Ramos (cell line): ENCODE data around the gene MEI4.
"Not testable (repeated sequence)": the region's sequence is repeated elsewhere in the genome, so short reads cannot be mapped to it uniquely, and the experiment has no call there.

Source experiments
- in situ Hi-C: fragments of 300-500 bp; cut with MboI; formaldehyde crosslinking; loops from one replicate; pipeline ENCODE4 v1.14.3; 2022; ENCODE audit warnings: low sequenced_read_pairs; ENCODE audit not compliant: unreplicated experiment

MEI4 gene, protein sequence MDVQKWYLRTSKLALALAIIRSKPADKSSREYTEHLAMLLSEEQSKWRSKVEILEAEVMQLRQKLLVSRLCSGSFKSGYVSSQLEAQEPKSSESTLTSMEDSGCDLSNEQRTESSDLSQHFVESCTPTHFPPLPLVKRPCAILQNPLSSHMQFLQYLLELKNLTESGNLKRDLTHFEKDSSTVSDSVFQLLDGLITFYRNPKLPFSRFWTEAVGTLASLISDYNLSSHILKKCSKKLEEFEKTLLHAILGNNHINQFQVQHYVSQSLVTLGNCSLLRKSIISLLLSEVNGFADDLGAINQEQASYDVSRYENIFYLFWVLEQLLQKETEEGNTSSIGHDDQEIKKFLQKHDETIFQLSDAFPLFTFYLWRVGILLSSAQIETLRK

DNA sequence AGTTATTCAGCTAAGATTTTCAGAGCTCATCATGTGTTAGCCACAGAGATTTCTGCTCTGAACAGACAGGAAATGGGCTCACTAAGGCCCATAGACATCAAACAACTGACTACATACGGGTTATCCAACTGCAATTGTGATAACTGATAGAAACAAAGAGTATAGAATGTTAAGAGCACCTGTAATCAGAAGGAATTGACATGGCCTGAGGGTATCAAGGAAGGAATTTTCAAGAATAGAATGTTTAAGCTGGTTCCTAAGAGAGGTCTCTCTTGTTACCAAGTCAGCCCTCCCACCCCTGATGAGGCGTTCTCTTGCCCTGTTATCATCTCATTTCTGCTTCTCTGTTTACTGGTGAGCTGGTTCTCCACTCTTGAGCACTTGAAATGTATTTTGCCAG lies at the start of gene MEI4:
TSS of gene MEI4 (plus strand) at position 301 of the 400 bp plus-strand sequence. CDS start 37,633 bp downstream, outside the sequence.
- in situ Hi-C loops: no loop called here

DNA sequence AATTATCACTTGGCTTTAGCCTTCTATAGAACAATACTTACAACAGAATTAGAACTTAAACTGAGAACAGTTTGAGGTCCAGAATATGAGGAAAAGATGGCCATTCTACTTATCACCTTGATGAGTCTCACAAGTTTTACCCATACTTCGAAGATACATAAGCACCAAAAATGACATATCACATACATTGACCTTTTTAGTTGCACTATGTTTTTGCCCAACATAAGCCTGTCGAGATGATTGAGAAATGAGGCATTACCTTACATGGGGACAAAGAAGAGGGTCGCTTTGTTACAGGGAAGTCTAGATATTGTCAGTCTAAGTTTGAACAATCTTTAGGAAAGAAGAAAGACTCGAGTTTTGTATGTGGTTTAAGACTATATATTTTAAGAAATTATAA lies 48.4 kb upstream of the MEI4 start:
- in situ Hi-C loops: no loop called here

DNA sequence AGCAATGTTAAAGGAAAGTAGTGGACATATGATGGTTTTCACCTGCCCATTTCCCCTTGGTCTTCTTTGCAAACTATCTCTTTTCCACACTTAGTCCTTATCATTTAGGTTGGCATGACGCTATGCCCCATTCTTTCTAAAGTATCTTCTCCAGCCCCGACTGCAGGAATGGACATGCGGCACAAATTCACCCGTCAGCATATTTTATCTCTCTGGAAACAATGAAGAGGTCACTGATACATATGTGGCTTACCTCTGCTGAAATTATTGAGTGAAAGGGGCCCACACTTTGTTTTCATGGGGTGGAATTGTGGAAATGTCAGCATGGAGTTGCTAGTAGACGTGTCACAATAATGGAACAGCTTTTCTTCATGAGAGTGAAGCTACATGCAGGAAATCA lies 45.8 kb upstream of the MEI4 start:
- in situ Hi-C loops: no loop called here

DNA sequence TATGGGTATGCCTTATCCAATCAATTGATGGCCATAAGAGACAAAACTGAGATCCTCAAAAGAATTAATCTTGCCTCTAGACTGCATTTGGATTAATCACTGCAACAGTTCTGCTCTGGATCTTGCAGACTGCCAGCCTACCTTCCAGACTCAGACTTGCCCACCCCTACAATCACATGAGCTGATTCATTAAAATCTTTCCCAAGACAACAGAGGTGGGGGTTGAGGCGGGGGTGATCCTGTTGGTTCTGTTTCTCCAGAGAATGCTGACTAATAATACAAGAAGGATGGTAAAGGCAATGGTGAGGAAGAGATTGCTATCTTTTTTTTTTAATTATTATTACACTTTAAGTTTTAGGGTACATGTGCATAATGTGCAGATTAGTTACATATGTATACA lies 43.7 kb upstream of the MEI4 start:
- in situ Hi-C loops: no loop called here

- in situ Hi-C loops: no loop called here
Measured at GRCh38 chr6:77619114-77619513, 33.7 kb upstream of the MEI4 start.

DNA sequence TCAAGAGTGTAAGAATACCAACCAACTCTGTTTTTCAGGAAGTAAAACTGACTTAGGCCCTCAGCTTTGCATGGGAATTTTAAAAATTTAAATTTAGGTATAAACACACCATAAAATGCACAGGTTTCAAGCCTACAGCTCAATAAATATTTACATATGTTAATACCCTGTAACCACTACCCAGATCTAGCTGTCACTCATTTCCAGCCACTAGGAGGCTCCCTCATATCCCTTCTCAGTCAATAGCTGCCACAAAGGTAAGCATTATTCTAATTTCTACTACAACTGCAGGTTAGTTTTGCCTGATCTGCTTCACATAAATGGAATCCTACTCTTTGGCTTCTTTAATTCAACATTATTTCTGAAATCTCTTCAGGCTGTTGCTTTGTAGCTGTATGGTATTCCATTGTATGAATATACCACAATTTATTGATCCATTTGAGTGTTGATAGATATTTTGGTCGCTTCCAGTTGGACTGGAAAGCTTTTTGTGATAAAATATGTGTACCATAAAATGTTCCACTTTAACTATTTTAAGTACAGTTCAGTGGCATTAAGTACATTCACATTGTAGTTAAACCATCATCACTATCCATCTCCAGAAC lies 32.5 kb upstream of the MEI4 start:
- in situ Hi-C loops: no loop called here

- in situ Hi-C loops: no loop called here
Measured at GRCh38 chr6:77624515-77624914, 28.3 kb upstream of the MEI4 start.

DNA sequence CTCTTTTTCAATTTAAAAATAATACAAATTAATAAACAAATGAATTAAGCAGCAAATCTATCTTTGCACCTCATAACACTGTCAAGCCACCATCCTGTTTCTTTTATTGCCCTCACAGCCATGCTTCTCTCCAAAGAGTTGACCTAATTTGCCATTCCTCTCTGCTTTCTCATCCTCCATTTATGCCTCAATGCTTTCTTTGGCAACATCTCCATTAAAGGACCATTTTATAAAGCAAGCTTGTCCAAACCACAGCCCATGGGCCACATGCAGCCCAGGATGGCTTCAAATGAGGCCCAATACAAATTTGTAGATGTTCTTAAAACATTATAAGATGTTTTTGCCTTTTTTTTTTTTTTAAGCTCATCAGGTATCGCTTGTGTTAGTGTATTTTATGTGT lies 26.4 kb upstream of the MEI4 start:
- in situ Hi-C loops: no loop called here

GRCh38 chr6:77630014-77630413 lies 22.8 kb upstream of the MEI4 start:
- in situ Hi-C loops: no loop called here

DNA sequence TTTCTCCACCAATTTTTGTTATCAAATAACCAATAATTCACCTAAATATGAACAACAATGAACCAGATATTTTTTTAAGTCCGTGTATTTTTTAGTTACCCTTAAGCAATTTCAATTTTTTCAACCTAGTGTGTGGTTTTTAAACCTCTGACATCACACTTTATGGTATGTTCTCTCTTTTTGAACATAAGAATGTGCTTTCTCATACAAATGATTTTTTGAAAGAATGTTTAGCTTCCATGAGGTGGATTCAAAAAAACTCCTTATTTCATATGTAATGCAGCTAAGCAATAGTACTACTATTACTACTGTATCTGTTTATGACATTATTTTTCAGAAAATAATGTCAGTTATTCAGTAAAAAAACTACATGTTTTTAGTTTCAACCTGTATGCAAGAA lies 19.4 kb upstream of the MEI4 start:
- in situ Hi-C loops: no loop called here

DNA sequence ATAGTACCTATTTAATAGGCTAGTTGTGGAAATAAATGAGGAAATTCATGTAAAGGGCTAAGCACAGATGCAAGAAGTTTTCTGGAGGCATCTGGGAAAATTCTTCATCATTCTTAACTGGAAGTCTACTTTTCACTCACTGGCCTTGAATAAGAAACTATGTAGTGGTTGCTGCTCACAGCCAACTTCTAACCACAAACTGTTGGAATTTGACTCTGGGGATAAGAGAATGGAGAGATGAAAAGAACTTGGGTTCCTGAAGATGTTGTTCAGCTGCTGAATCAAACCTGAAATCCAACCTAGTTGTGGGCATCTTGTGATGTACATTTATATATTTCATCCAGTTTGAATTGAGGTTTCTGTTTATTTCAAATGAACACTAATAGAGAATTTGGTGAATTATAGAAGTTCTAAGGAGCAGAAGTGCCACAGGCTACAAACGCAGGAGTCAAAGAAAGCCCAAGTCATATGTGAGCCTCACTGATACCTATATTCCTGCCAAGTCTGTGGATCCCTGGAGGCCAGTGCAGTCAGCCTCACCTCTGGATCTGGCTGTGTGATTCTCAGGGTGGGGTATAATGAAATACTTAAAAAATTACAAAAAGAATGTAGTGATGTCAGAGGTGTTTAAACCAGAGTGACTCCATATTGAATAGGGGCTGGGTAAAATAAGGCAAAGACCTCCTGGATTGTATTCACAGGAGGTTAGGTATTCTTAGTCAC lies 18.7 kb upstream of the MEI4 start:
- in situ Hi-C loops: no loop called here

DNA sequence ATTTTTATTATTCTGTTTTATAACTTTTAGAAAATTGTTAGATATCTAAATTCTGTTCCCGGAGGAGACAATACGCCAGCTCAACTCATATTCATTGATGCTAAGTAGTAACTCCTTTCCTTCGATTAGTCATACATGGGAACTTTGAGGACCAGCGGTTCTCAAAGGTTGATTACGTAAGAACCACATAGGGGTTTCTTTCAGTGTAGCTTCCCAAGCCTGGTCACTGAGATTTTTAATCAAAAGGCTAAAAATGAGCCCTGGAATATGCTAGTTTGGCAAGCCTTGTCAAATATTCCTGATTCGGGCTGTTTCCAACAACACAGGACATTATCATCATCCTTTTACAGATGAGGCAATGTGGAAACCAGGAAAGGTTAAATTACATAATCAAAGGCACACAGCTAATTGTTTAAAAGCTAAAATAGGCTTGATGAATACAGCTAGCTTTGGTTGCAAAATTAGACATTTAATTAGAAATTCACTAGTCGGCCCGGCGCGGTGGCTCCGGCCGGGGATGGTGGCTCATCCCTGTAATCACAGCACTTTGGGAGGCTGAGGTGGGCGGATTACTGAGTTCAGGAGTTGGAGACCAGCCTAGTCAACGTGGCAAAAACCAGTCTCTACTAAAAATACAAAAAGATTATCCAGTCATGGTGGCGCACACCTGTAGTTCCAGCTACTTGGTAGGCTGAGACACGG lies 14.6 kb upstream of the MEI4 start:
- in situ Hi-C loops: no loop called here

- in situ Hi-C loops: no loop called here
Measured at GRCh38 chr6:77644102-77644705, 8.6 kb upstream of the MEI4 start.

DNA sequence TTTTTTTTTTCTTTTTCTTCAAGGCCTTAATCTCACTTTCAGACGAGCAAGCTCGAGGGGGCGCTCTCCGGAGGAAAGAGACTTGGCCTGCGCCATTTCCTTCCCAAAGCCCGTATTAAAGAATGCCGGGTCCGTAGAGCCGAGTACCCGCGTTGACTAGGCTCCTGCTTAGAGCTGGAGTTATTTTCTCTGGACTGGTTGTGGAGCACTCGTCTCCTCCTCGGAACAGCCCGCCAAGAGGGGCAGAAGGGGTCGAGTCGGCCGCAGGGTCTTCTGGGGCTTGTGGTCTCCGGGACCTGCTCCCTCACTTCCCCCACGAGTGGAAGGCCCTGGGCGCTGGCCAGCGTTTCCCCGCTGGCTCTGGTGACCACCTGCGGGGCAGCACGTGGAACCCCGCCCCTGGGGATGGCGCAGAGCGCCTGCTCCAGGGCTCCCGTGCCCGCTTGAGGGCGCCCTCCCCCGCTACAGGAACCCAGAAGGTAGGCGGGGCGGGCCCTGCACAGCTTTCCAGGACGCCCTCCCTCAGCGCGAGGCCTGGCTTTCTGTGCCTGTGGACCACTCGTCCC lies 2.7 kb upstream of the MEI4 start:
- in situ Hi-C loops: no loop called here

GRCh38 chr6:77653816-77654215 lies 977 bp downstream of the MEI4 start:
- in situ Hi-C loops: no loop called here

DNA sequence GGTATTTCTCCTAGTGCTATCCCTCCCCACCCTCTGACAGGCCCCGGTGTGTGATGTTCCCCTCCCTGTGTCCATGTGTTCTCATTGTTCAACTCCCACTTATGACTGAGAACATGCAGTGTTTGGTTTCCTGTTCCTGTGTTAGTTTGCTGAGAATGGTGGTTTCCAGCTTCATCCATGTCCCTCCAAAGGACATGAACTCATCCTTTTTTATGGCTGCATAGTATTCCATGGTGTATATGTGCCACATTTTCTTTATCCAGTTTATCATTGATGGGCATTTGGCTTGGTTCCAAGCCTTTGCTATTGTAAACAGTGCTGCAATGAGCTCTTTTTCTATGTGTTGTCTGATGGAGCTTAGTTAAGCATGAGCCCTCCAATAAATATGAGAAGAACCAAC lies 2.2 kb downstream of the MEI4 start:
- in situ Hi-C loops: not testable (repeated sequence)

DNA sequence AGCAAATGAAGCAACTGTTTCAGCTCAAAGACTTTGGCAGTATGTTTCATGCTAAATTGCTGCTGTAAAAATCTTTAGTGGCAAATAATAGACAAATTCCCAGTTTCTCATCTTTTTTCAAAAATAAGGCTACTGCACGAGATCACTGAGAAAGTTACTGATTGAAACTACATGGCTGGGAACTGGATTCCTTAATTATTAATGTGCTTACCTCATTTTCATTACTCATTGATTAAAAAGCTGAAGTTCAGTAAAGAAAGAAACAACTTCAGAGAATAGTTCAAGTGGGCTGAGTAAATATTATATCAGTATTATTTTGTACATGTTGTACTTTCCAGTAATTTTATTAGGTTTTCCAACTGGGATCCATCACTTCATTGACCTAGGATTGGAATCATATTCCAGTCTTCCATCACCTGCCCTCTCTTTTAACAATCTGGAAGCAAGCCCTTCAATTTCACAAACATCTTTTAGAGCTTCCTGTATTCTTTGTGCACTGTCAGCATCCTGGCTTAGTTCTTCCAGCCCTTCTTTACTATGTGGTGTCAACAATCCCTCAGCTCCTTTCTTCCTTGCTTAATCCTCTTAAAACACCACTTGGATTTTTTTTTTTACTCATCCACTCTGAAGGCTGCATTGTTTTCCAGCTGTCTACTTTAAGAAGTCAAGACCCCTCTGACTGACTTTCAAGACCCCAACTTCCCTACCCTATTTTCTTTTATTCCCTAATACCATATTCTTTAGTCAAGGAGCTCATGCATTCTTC lies 4.3 kb downstream of the MEI4 start:
- in situ Hi-C loops: no loop called here

- in situ Hi-C loops: no loop called here
Measured at GRCh38 chr6:77666340-77666739, 13.5 kb downstream of the MEI4 start.

DNA sequence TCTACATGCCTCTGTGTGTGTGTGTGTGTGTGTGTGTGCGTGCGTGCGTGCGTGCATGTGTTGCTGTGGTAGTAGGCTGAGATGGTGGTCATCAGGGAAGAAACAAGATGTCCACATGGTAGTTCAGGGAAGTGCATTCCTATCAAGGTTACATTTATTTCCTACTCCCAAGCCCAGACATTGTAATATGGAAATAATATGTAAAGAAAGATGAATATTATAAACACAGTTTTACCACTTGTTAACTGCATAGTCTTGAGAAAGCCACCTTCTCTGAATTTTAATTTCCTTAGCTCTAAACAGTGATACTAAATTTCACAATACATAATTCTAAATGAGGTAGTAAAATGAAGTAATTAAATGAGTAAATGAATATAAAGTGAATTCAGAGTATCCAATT lies 14.0 kb downstream of the MEI4 start:
- in situ Hi-C loops: no loop called here
